HG03432 (cell line): ENCODE measurements around the gene TOR1AIP2.

Experiments
- ATAC-seq: cut with Tn5 transposase; IDR thresholded peaks from one replicate; pipeline ENCODE4 v1.9.1; 2021; ENCODE audit warnings: mild to moderate bottlenecking, moderate library complexity; ENCODE audit not compliant: unreplicated experiment

Gene TOR1AIP2

DNA sequence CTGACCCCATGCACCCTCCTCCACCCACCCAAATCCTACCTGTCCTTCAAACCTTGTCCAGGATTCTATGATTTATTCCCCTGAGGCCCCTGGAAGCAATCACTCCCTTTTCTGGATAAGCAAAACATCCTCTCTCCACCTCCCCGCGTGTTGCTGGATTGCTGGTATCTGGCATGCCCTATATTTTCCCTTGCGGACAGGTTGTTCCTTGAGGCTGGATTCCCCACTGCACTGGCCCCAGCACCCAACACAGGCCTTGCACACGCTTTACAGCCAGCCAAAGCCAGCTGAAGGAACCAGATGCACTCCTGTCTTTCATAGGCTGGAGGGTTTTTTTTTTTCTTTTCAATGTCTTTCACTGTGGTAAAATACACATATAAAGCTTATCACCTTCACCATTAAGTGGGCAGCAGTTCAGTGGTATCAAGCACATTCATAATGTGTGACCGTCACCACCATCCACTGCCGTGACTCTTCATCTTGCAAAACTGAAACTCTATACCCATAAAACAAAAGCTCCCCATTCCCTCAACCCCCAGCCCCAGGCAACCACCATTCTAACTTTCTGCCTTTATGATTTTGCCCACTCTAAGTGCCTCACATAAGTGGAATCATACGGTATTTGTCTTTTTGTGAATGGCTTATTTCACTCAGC, 50.9 kb downstream of the TOR1AIP2 start:
- ATAC-seq = no peak

DNA sequence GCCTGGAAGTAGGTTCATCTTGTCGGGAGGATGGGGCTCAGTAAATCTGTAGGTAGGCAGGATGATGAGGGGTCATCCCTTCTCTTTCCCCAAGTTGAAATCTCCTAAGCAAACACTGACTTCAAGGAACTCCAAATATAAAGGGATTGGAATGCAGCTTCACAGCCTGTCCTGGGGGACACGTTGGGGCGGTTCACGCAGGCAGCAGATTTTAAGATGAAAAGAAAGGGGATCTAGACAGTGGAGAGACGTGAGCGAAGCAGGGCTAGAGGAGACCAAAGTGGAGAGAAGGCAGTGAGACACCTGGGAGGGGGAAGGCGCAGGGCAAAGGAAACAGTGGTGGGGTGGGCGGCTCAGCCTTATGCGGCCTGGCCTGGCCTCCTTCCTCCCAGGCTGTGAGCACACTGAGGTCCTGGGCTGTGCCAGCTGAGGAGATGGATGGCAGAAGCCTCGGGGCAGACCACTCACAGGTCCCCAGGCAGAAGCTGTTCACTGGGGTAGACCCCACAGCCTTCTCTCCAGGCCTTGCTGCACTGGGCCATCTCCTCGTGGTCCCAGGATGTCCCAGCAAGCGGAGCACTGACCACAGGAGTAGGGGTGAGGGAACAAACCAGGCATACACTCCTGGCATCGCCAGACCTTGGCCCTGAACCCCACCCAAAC, 51.7 kb downstream of the TOR1AIP2 start:
- no peak for ATAC-seq

DNA sequence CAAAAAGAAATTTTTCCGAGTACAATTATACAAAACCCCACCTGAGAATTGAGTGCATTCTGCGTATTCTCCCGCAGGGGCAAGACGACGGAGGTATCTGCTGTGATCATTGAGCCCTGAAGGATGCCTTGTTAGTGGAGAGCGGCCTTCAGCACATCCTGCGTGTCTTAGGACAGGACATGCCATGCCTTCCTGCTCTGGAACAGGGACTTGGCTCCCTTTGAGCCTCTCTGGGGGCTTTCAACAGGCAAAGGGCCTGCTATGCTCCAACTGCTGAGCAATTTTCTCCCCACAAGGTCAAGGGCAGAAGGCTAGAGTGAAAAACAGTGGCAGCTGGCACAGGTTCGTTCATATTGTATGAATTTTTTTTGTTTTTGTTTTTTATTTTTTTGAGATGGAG, 52.4 kb downstream of the TOR1AIP2 start:
- no peak for ATAC-seq

DNA sequence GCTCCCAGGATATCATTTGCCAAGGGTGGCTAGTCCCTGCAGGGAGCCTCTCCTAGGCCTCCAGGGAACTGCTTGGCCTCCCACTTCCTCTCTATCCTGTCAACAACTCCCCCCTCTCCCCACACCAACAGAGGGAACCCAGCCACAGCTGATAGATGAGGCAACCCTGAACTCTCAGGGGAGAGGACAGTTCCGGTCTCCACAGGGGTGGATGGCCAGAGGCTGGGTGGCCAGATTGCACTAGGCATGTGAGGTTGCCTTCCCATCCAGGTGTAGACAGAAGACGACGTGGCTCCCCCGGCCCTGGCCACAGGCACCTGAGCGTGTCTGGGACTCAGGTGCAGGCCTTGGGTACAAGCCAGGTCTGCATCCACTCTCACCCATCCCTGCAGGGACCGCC, 53.3 kb downstream of the TOR1AIP2 start:
- no peak for ATAC-seq

DNA sequence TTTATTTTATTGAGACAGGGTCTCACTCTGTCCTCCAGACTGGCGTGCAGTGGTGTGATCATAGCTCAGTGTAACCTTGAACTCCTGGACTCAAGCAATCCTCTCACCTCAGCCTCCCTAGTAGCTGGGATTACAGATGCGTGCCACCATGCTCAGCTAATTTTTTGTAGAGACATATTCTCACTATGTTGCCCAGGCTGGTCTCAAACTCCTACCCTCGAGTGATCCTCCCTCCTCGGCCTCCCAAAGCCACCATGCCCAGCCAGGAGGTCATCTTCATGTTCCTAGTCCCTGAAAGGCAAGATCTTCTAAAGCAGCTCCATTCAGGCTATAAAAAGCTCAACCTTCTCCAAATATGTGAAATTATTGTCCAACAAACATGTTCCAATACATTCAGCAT, 53.9 kb downstream of the TOR1AIP2 start:
- ATAC-seq = no peak

DNA sequence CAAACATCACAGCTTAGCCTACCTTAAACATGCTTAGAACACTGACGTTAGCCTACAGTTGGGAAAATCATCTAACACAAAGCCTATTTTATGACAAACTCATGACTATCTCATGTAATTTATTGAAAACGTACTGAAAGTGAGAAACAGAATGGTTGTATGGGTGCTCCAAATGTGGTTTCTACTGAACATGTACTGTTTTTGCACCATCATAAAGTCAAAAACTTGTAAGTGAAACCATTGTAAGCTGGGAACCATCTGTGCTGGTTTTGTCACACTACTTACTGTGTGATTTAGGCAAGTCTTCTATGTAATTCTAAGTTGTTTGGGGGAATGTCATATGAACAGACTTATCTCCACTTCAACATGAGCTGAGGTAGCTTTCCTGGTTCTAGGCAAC, 55.5 kb downstream of the TOR1AIP2 start:
- no peak for ATAC-seq

DNA sequence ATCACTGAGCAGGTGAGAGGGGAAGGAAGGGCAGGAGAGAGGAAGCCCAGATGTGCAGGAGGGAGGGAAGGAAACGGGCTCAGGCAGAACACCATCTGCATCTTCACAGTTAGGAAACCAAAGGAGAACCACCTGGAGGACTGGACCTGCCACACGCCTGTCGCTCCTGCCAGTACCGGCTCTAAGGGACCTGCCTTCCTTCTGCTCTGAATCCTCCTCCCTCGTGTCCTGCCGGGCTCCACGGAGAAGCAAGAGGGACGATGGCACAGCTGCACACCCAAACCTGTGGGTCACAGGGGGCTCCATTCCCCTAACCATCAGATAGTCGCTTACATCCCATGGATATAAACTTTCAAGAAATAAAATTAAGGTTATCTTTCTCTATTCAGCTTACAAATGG, 56.1 kb downstream of the TOR1AIP2 start:
- no peak for ATAC-seq

DNA sequence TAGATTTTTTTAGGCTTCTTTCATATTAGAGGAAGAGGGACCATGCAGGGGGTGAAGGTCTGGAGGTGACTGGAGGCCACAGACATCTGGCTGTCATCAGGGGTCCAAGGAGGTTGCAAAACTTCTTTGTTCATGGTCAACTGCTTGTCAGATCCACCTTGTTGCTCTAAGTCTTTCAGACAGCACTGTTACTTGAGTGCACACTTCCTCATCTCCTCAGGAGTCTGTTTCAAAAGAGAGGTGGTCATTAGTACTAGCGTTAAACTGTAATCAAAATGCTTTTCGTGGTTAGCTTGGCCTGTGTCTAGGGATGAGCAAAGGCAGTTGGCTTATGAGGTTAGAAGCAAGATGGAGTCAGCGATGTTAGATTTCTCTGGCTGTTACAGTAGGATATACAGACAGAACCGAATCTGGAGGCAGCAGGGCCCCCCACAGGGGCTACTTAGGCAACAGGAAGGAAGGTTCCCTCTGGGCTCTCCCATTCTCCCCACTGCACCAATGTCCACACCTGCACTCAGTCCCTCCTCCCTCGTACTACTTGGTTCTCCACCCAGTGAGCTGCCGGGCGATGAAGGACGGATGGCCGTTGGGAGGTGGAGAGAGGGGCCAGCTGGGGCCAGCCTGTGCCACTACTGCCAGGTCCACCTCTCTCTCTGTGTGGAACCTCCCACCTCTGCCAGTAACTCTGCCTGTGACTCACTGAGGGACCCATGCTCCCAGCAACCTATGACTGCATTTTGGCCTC, 57.2 kb downstream of the TOR1AIP2 start:
- ATAC-seq = no peak

DNA sequence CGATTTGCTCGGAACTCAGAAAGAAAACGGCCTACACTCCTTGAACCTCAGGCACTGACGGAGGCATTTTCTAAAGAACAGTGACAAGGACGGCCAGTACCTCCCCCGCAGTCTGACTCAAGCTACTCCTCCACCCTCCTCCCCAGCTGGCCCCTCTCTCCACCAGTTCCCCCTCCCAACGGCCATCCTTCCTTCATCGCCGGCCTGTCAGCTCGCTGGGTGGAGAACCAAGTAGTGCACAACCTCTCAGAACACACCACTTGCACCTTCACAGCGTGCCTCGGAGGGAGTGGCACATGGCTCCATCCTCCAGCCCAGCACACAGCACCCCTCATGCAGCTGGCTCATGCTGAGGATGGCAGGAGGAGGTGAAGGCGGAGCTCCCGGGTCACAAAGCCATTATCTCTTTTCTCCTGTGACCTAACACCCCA, 58.8 kb downstream of the TOR1AIP2 start:
- ATAC-seq = no peak

DNA sequence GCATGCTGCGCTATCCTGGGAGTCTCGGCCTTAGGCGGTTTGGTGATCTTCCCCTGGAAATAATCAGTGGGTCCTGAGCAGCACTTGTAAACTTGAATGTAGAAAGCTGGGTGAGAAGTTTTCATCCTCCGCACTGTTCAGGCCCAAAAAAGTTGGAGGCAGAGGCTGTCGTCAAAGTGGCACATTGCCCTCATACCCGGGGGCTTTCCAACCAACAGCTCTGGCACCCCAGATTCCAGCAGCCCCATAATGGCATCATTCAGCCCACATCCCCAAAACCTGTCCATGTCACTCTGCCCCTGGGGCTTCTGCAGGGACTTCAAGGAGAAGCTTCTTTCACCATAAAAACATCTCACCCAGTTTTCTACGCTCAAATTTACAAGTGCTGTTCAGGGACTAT, 59.3 kb downstream of the TOR1AIP2 start:
- ATAC-seq = no peak

DNA sequence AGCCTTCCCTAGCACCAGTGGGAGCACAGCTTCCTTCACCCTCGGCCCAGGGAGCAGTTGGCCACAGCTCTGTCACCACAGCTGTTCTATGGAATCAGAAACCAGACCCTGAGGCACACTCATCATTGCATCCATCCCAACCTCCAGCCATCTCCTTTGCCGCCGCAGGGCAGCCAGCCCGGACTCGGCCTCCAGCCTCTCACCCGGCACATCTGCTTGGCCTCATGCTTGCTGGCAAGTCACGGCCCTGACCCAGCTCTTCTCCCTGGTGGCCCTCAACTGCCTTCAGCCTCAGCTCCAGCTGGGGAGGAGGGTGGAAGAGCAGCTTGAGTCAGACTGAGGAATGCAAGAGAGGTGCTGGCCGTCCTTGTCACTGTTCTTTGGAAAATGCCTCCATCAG, 59.8 kb downstream of the TOR1AIP2 start:
- ATAC-seq = no peak

DNA sequence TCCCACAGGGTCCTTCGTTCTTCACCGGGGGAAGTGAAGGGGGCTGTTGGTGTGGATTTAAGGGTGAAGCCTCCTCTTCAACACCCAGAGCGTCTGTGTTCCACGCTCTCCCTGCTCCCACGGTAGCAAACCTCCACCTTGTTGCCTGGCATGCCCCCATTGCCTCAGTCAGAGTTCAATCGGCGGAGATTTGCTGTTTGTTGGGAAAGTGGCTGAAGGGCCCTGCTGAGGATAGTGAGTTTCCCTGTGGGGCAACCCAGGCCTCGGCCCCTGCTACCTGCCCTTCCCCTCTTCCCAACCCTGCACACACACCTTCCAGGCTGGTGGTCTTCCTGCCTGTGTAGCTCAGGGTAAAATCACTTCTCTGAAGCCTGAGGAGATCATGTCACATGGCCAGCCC, 60.5 kb downstream of the TOR1AIP2 start:
- no peak for ATAC-seq

DNA sequence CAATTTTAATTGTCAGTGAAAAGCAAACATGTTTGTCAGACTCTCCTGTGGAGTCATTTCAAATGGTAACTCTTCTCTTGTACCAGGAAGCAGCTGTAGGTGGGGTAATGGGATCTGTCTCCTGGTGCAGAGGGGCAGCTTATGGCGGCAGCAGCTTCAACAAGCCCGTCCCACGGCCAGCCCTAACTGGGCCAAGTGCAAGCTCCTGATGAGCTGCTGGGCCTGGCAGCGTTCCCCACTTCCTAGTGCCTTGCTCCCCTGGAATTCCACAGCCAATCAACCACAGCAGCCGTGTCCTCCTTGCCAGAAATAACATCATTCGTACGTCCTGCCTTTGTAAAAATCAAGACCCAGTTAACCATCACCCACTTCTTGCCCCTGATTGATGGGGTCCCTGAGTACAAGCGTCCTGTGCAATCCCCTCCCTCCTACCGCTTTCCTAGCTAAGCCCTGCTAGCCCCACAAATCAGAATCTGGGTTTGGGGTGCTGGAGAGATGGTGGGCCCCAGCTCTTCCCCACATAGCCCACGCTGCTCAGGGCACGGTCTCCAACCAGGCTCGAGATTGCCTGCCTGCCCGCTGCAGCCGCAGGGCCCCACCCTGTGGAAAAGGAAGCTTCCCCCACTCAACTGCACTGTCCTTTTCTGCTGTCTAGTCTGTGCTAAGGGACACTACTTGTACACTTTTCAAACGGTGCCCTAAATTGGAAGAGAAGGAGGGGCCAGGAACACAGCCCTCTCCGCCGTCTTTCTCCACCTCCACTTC, 61.2 kb downstream of the TOR1AIP2 start:
- ATAC-seq = no peak

DNA sequence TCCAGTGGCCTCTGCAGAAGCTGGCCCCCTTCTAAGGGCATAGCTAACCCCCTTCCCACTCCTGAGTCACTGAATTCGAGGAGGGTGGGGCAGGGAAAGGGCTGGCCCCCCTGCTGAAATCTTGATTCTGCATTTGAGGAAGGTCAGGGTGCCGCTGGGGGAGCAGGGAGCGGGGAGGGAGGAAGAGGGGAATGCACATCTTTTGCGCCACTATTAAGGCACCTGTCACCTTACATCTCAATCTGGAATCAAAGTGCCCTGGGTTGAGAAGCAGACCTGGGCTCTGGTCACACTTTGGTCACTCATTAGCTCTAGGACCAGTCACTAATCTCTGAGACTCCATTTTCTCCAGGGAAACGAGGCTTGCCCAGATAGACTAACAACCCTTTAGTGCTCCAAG, 62.0 kb downstream of the TOR1AIP2 start:
- no peak for ATAC-seq

DNA sequence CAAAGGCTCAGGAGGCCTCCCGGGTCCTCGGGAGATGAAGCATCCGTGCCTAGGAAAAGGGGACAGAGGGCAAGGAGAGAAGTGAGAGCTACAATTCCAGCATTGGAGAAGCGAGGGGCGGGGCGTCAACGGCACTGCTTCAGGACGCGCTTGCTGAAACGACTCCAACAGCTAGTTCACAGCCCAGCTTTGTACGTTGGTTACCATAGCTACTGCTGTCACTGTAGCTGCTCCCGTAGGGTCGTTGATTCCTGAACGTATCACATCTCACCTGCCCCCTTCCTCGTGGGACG, 63.1 kb downstream of the TOR1AIP2 start:
- ATAC-seq = peak; percentile 32

DNA sequence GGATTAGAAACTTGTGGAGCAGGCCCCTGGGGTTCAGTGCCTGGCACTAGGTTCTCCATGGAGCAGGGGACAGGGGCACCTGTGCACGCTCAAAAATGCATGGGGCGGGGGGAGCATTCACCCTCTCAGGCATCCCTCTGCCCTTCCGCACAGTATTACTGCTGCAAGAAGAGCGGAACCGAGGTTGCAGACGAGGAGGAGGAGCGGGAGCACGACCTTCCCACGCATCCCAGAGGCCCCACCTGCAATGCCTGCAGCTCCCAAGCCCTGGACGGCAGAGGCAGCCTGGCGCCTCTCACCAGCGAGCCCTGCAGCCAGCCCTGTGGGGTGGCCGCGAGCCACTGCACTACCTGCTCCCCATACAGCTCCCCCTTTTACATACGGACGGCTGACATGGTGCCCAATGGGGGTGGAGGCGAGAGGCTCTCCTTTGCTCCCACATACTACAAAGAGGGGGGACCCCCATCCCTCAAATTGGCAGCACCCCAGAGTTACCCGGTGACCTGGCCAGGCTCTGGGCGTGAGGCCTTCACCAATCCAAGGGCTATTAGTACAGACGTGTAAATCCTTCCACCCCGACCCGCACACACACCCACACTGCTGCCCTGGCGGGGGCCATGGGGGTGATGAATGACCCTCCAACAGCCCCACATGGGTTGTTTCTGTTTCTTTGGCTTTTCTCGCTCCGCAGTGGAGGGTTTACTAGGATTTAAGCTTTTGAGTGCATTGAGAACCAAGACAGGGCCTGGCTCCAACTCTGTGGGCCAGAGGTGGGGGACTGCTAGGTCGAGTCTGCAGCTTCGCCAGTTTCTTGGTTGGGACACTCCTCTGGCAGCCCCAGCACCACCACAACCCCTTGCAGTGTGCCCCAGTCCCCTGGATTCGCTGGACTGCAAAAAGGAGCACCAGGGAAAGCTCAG, 63.7 kb downstream of the TOR1AIP2 start:
- no peak for ATAC-seq

DNA sequence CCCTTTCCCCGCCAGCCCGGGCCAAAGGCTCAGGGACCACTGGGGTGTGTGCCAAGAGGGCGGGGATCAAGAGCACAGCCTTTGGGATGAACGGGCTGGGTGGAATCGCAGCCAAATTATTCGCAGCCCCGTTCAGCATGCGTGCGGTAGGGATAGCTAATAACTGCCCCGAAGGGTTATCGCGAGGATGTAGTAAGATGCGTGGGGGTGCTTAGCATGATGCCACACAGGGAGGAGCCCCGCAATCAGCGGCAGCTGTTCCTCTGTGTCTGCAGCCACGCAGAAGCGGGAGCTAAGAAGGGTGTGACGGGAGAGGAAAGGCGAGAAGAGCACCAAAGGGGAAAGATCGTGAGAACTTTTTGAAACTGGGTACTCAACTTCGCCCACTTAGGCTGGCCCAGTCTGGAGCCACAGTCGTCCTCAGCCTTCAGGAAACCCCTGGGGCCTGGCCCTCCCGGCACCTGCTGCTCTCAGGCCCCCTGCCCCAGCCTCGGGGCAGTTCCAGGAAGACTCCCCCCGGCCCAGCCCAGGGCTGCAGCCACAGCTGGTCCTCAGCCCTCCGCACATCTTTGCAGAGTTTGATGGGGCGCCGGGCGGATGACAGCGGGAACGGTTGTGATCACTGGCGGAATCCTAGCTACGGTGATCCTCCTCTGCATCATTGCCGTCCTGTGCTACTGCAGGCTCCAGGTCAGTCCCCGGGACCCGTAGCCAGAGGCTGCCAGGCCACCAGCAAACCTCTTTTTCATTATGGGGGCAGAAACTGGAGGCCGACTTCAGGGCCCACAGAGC, 64.9 kb downstream of the TOR1AIP2 start:
- ATAC-seq = no peak

DNA sequence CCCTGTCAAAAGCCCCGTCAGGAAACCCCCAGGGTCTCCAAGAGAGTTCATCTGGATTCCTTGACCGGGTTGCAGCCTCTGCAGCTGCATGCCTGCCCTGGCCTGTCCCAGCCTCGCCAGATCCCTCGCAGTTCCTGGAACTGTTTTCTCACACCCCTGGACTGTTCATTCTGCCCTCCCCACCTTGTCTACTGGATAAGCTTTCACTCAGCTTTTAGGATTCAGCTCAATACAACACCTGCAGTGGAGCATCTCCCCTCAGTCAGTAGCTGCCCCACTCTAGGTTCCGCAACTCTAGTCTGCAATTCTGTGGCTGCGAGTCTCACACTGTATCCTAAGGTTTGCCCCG, 67.3 kb downstream of the TOR1AIP2 start:
- no peak for ATAC-seq

DNA sequence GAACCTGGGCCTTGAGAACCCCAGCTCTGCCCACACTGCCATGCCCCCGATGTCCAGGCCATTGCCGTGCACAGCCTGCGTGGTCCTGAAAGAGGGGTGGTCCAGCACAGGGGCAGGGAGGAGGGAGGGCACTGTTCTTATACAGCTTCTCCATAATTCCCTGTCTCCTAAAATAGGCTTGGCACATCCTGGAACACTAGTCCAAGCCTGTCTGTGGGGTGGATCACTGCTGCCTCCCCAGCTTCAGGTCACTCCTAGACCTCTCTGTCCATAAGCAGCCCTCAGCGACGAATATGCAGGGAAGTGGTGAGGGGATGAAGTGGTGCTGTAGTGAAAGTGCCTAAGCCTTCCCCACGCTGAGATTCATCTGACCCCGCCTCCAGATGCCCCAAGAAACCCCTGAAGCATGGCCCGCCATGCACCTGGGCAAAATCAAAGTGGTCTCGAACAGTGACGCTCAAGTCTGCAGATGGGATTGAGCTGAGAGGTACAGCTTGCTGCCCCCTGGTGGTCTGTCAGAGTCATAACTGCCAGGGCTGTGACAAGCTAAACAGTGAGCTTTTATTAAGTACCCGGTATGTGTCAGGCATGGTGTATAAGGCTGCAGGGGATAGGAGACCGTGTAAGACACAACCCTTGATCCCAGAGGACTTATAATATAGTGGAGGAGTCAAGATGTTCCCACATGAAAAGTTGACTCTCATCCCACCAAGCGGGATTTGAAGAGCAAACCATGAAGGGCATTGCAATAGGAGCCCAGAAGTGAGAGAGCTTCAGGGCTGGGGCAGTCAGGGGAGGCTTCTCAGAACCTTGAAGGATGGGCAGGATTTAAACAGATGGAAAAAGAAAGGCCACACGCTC, 67.9 kb downstream of the TOR1AIP2 start:
- peak; percentile 63 for ATAC-seq
